Measurements from ENCODE around the gene IFITM1. TPM values are rescaled to one million over a fixed set of nuclear protein-coding genes. Genes with fewer than 3 reads are reported as not detected.

Gene IFITM1
- total RNA-seq, 4 donors from 2014 or later = 216 to 431 (median 256) TPM

DNA sequence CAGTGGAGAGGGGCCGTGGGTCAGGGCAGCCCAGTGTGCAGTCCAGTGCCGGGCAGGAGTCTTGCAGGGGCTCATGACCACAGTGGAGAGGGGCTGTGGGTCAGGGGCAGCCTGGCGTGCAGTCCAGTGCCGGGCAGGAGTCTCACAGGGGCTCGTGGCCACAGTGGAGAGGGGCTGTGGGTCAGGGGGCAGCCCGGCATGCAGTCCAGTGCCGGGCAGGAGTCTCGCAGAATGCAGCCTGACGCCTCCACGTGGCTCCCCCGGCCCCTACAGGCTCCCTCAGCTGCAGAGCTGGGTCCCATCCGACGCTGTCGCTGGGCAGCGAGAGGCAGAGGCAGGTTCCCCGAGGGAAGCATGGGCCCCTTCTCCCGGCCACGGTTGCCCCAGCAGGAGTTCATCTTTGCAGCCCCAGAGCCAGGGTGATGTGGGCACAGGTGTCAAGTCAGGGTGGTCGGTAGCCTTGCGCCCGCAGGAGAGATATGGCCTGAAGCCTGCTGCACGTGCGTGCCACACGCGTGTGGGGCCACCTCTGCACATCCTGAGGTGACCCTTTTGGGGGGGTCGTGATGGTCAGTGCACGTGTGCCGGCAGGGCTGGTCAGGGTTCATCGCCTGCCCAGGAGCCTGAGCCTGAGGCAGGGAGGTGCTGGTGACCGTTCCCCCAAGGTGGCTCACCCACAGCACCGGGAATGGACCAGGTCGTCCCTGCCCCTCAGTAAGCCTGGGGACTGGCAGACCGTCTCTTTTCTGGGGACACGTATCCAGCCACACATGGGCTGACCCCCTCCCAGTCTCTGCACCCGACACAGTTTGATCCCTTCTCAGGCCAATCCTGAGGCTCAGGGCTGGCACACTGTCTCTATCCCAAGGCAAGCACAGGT, 17.4 kb upstream of the IFITM1 start:
- H3K36me3 ChIP-seq = peaks cover 0 to 47% (median 0%) of the 10 kb centered on the region in 3 donors
- peak overlapping the region in 3 of 4 donors; percentile 73 to 83 (median 76) for H3K27ac ChIP-seq
- no peak for DNase-seq (ENCODE audit: low spot score in 2 of 2)
- H3K9me3 ChIP-seq = no peaks in the 10 kb centered on the region
- peaks cover 0 to 24% of the 10 kb centered on the region in 2 donors for H3K27me3 ChIP-seq
- no peak overlapping the region for H3K4me3 ChIP-seq
- H3K4me1 ChIP-seq = peaks cover 0 to 40% (median 6%) of the 10 kb centered on the region in 4 donors
- TF ChIP-seq POLR2A (IDR thresholded peaks at IDR 0.05) = no peak
- TF ChIP-seq, protein P1, sequence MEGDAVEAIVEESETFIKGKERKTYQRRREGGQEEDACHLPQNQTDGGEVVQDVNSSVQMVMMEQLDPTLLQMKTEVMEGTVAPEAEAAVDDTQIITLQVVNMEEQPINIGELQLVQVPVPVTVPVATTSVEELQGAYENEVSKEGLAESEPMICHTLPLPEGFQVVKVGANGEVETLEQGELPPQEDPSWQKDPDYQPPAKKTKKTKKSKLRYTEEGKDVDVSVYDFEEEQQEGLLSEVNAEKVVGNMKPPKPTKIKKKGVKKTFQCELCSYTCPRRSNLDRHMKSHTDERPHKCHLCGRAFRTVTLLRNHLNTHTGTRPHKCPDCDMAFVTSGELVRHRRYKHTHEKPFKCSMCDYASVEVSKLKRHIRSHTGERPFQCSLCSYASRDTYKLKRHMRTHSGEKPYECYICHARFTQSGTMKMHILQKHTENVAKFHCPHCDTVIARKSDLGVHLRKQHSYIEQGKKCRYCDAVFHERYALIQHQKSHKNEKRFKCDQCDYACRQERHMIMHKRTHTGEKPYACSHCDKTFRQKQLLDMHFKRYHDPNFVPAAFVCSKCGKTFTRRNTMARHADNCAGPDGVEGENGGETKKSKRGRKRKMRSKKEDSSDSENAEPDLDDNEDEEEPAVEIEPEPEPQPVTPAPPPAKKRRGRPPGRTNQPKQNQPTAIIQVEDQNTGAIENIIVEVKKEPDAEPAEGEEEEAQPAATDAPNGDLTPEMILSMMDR (IDR thresholded peaks at IDR 0.05) = no peak
- TF ChIP-seq EP300 (IDR thresholded peaks at IDR 0.05) = no peak
- 60 to 76% methylated on average over 22 to 31 of the region's 35 CpGs for WGBS, 2 donors

DNA sequence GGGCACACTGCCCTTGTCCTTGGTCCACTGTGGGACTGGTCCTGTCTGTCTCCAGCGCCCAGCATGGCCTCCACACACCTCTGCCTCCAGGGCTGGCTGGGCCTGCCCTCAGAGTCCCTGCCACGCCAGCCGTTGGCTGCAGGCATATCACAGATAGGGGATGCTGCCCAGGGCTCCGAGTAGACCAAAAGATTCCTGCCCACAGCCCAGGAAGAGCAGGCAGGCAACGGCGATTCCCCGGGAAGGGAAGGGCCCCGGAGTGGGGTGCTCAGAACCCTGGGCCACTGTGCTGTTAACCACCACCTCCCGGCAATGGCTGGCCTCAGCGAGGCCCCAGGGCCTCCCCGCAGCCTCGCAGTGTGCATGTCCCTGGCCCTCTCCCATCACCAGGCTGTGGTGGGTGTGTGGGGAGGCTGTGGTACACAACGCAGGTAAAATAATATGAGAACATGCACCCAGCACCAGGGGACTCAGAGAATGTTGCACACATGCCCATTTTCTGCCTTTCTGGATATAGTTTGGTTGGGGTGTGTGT, 16.7 kb upstream of the IFITM1 start:
- 59 to 63% methylated on average over 11 to 12 of the region's 13 CpGs for WGBS, 2 donors
- Histone ChIP-seq H3K36me3 (peaks cover 0 to 39% (median 0%) of the 10 kb centered on the region in 3 donors), H3K4me3 (no peak overlapping the region), H3K27me3 (peaks cover 0 to 24% of the 10 kb centered on the region in 2 donors), H3K27ac (peak overlapping the region in 3 of 4 donors; percentile 73 to 83 (median 76)), H3K9me3 (no peaks in the 10 kb centered on the region), H3K4me1 (peaks cover 0 to 40% (median 6%) of the 10 kb centered on the region in 4 donors)
- TF ChIP-seq EP300 (IDR thresholded peaks at IDR 0.05) = no peak
- TF ChIP-seq, protein P1 (IDR thresholded peaks at IDR 0.05) = no peak
- no peak for TF ChIP-seq POLR2A (IDR thresholded peaks at IDR 0.05)
- no peak for DNase-seq (ENCODE audit: low spot score in 2 of 2)

DNA sequence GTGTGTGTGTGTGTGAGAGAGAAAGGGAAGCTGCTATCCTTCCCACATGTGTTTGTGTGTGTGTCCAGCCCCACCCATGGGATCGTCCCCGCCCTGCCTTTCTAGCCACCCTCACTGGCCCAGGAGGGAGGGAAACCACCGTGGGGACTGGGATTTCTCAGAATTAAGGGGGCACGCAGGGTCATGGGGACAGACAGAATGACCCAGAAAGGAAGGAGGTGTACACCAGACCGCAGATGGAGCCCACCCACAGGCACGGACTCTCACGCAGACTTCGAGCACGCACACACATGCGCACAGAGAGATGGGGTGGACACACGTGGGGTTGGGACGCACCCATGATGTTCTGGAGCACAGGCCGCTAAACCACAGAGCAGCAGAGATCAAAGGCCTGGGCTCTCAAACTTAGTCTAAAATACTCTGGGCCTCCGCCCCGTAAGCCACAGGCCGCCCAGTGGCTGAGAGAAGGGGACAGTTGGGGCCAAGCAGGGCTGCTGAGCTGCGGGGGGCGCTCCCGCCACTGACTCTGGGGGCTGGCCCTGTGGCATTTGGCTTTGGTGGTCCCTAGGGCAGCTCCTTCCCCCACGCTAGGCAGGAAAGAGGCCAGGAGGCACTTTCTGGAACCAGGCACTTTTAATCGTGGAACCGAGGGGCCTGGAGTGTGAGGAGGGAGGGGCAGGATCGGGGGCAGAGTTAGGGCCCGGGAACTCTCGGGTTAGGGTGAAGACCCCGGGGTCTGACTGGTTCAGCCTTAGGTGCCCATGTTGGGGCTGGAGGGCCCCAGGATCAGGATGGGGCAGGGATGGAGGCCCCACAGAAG, 16.0 kb upstream of the IFITM1 start:
- DNase-seq (ENCODE audit: low spot score in 2 of 2) = peak in 1 of 2 donors; percentile 37
- 45 to 50% methylated on average over 26 of the region's 26 CpGs for WGBS, 2 donors
- peak overlapping the region; percentile 62 to 83 (median 74) for H3K27ac ChIP-seq

DNA sequence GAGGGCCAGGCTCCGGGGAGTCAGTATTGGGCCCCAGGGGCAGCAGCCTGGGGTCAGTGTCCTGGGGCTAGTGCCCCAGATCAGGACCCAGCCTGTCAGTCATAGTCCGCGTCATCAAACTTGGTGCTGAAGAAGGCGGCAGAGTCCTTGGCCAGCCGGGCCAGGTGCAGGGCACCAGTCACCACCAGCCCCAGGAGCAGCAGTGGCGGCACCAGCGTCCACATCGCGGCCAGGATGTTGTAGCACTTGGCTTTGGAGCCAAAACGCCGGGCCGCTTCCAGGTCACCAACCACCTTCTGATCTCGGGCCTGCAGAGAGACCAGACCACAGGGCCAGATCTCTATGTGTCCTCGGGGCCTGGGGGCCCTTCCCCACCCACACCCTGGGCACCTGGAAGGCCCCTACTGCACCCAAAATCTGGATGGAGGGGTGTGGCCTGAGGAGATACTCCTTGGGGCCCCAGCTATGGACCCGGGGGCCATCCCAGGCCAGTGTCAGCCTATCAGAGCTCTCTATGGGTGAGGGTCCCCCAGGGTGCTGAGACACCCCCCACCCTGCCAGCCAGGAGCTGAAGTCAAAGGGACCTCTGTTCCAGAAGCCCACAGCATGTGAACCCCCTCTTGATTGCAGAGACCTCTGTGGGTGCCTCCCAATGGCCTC, 15.3 kb upstream of the IFITM1 start:
- Histone ChIP-seq H3K36me3 (peaks cover 0 to 25% (median 0%) of the 10 kb centered on the region in 3 donors), H3K27me3 (peaks cover 0 to 24% of the 10 kb centered on the region in 2 donors), H3K9me3 (no peaks in the 10 kb centered on the region), H3K4me1 (peaks cover 0 to 40% (median 6%) of the 10 kb centered on the region in 4 donors), H3K27ac (peak overlapping the region in 3 of 4 donors; percentile 73 to 83 (median 76)), H3K4me3 (no peak overlapping the region)
- no peak for DNase-seq (ENCODE audit: low spot score in 2 of 2)
- WGBS, 2 donors = 66 to 71% methylated on average over 10 to 14 of the region's 15 CpGs
- TF ChIP-seq, protein P1 (IDR thresholded peaks at IDR 0.05) = no peak
- no peak for TF ChIP-seq POLR2A (IDR thresholded peaks at IDR 0.05)
- TF ChIP-seq EP300 (IDR thresholded peaks at IDR 0.05) = no peak

More for the DNA sequence above, 16.0 kb upstream of the IFITM1 start:
- TF ChIP-seq, protein P1 (IDR thresholded peaks at IDR 0.05) = peak in 1 of 5 experiments; percentile 20
- peak in 1 of 2 donors; percentile 41 for TF ChIP-seq EP300 (IDR thresholded peaks at IDR 0.05)
- no peak for TF ChIP-seq POLR2A (IDR thresholded peaks at IDR 0.05)
- Histone ChIP-seq H3K9me3 (no peaks in the 10 kb centered on the region), H3K4me1 (peaks cover 0 to 40% (median 6%) of the 10 kb centered on the region in 4 donors), H3K36me3 (peaks cover 0 to 33% (median 0%) of the 10 kb centered on the region in 3 donors), H3K27me3 (peaks cover 0 to 24% of the 10 kb centered on the region in 2 donors), H3K4me3 (no peak overlapping the region)

Data from tibial nerve (tissue), 4 donors.